SK-N-SH treated with all-trans-retinoic acid at 6 μM for 48 hours (cell line): ENCODE measurements around the gene ARMC2.

Experiments used
- ATAC-seq: fragments of 200-7000 bp; cut with Tn5 transposase; 3 replicates; pipeline ENCODE4 v1.9.1; 2020; ENCODE audit warnings: mild to moderate bottlenecking, moderate library complexity
- ARNTL ChIP-seq: fragments of 450-650 bp; formaldehyde crosslinking; IDR thresholded peaks from 2 replicates; pipeline ENCODE4 v1.5.0; 2020; ENCODE audit warnings: low read depth, mild to moderate bottlenecking, moderate library complexity, borderline replicate concordance
- BACH2 ChIP-seq: fragments of 250-450 bp; sonication (Bioruptor Pico); IDR thresholded peaks from 2 replicates; pipeline ENCODE4 v1.9.0; 2021; ENCODE audit warnings: mild to moderate bottlenecking, borderline replicate concordance
- CSDC2 ChIP-seq: fragments of 250-450 bp; sonication (Bioruptor Pico); IDR thresholded peaks from 2 replicates; pipeline ENCODE4 v1.5.0; 2020; ENCODE audit warnings: mild to moderate bottlenecking, moderate library complexity
- ESRRG ChIP-seq: fragments of 250-450 bp; sonication (Bioruptor Pico); IDR thresholded peaks from 2 replicates; pipeline ENCODE4 v1.6.1; 2021; ENCODE audit warnings: mild to moderate bottlenecking
- GLIS3 ChIP-seq: fragments of 250-450 bp; sonication (Bioruptor Pico); IDR thresholded peaks from 2 replicates; pipeline ENCODE4 v1.5.0; 2020; ENCODE audit warnings: mild to moderate bottlenecking, moderate library complexity
- OSR1 ChIP-seq: fragments of 250-450 bp; sonication (Bioruptor Pico); IDR thresholded peaks from 2 replicates; pipeline ENCODE4 v1.8.0; 2022; ENCODE audit warnings: moderate library complexity, mild to moderate bottlenecking, inconsistent platforms
- PPARA ChIP-seq: fragments of 250-450 bp; sonication (Bioruptor Pico); IDR thresholded peaks from 2 replicates; pipeline ENCODE4 v1.5.0; 2020; ENCODE audit warnings: mild to moderate bottlenecking, borderline replicate concordance
- RARB ChIP-seq: fragments of 250-450 bp; sonication (Bioruptor Pico); IDR thresholded peaks from 2 replicates; pipeline ENCODE4 v1.8.0; 2021; ENCODE audit warnings: mild to moderate bottlenecking, moderate library complexity
- SNAI2 ChIP-seq: fragments of 250-450 bp; sonication (Bioruptor Pico); IDR thresholded peaks from 2 replicates; pipeline ENCODE4 v1.5.0; 2020; ENCODE audit warnings: mild to moderate bottlenecking, moderate library complexity
- TCF4 ChIP-seq: fragments of 250-450 bp; sonication (Bioruptor Pico); IDR thresholded peaks from 2 replicates; pipeline ENCODE4 v1.8.0; 2021; ENCODE audit warnings: mild to moderate bottlenecking, moderate library complexity, borderline replicate concordance
- TOX ChIP-seq: fragments of 250-450 bp; sonication (Bioruptor Pico); IDR thresholded peaks from 2 replicates; pipeline ENCODE4 v1.8.0; 2021; ENCODE audit warnings: mild to moderate bottlenecking, moderate library complexity, borderline replicate concordance
- ZC3H10 ChIP-seq: fragments of 250-450 bp; sonication (Bioruptor Pico); IDR thresholded peaks from 2 replicates; pipeline ENCODE4 v1.5.1; 2021; ENCODE audit warnings: mild to moderate bottlenecking, moderate library complexity
- ZFP3 ChIP-seq: fragments of 250-450 bp; sonication (Bioruptor Pico); IDR thresholded peaks from 2 replicates; pipeline ENCODE4 v1.5.0; 2020; ENCODE audit warnings: mild to moderate bottlenecking, moderate library complexity
- ZNF565 ChIP-seq: fragments of 450-650 bp; formaldehyde crosslinking; conservative IDR thresholded peaks from 2 replicates; pipeline ENCODE4 v1.5.0; 2020; ENCODE audit warnings: low read depth, mild to moderate bottlenecking, moderate library complexity
- ZNF70 ChIP-seq: fragments of 450-650 bp; formaldehyde crosslinking; IDR thresholded peaks from 2 replicates; pipeline ENCODE4 v1.5.0; 2020; ENCODE audit warnings: mild to moderate bottlenecking, moderate library complexity
- ZNF8 ChIP-seq: fragments of 450-650 bp; formaldehyde crosslinking; IDR thresholded peaks from 2 replicates; pipeline ENCODE4 v1.5.0; 2020; ENCODE audit warnings: mild to moderate bottlenecking, moderate library complexity
- TF ChIP-seq, protein P1 (sequence below): fragments of 250-450 bp; sonication (Bioruptor Pico); IDR thresholded peaks from 2 replicates; pipeline ENCODE4 v1.5.0; 2020; ENCODE audit warnings: mild to moderate bottlenecking, moderate library complexity
- TF ChIP-seq, protein P2 (sequence below): fragments of 250-450 bp; sonication (Bioruptor Pico); IDR thresholded peaks from 2 replicates; pipeline ENCODE4 v1.8.0; 2020; ENCODE audit warnings: mild to moderate bottlenecking, moderate library complexity, borderline replicate concordance
- TF ChIP-seq, protein P3 (sequence below): fragments of 250-450 bp; sonication (Bioruptor Pico); IDR thresholded peaks from 2 replicates; pipeline ENCODE4 v1.8.0; 2021; ENCODE audit warnings: low read depth, mild to moderate bottlenecking, moderate library complexity, borderline replicate concordance
- TF ChIP-seq, protein P4 (sequence below): fragments of 250-450 bp; sonication (Bioruptor Pico); IDR thresholded peaks from 2 replicates; pipeline ENCODE4 v1.5.1; 2020; ENCODE audit warnings: low read depth, mild to moderate bottlenecking, moderate library complexity
- TF ChIP-seq, protein P5 (sequence below): fragments of 250-450 bp; sonication (Bioruptor Pico); IDR thresholded peaks from 2 replicates; pipeline ENCODE4 v1.5.1; 2021; ENCODE audit warnings: mild to moderate bottlenecking, moderate library complexity

The ARMC2 gene

GRCh38 chr6:108841377-108841855, 6.8 kb upstream of the ARMC2 start:
- no peak for ATAC-seq
- TF ChIP-seq, protein P1, sequence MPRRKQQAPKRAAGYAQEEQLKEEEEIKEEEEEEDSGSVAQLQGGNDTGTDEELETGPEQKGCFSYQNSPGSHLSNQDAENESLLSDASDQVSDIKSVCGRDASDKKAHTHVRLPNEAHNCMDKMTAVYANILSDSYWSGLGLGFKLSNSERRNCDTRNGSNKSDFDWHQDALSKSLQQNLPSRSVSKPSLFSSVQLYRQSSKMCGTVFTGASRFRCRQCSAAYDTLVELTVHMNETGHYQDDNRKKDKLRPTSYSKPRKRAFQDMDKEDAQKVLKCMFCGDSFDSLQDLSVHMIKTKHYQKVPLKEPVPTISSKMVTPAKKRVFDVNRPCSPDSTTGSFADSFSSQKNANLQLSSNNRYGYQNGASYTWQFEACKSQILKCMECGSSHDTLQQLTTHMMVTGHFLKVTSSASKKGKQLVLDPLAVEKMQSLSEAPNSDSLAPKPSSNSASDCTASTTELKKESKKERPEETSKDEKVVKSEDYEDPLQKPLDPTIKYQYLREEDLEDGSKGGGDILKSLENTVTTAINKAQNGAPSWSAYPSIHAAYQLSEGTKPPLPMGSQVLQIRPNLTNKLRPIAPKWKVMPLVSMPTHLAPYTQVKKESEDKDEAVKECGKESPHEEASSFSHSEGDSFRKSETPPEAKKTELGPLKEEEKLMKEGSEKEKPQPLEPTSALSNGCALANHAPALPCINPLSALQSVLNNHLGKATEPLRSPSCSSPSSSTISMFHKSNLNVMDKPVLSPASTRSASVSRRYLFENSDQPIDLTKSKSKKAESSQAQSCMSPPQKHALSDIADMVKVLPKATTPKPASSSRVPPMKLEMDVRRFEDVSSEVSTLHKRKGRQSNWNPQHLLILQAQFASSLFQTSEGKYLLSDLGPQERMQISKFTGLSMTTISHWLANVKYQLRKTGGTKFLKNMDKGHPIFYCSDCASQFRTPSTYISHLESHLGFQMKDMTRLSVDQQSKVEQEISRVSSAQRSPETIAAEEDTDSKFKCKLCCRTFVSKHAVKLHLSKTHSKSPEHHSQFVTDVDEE: no peak

GRCh38 chr6:108844135-108844534, 4.1 kb upstream of the ARMC2 start:
- TF ChIP-seq TCF4 (CRISPR knock-in tag): no peak
- no peak for TF ChIP-seq CSDC2 (CRISPR knock-in tag)
- TF ChIP-seq RARB (CRISPR knock-in tag): no peak
- TF ChIP-seq ZNF565 (CRISPR knock-in tag): no peak
- no peak for TF ChIP-seq BACH2 (CRISPR knock-in tag)
- TF ChIP-seq, protein P2, sequence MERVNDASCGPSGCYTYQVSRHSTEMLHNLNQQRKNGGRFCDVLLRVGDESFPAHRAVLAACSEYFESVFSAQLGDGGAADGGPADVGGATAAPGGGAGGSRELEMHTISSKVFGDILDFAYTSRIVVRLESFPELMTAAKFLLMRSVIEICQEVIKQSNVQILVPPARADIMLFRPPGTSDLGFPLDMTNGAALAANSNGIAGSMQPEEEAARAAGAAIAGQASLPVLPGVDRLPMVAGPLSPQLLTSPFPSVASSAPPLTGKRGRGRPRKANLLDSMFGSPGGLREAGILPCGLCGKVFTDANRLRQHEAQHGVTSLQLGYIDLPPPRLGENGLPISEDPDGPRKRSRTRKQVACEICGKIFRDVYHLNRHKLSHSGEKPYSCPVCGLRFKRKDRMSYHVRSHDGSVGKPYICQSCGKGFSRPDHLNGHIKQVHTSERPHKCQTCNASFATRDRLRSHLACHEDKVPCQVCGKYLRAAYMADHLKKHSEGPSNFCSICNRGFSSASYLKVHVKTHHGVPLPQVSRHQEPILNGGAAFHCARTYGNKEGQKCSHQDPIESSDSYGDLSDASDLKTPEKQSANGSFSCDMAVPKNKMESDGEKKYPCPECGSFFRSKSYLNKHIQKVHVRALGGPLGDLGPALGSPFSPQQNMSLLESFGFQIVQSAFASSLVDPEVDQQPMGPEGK: no peak
- no peak for TF ChIP-seq TOX
- TF ChIP-seq, protein P3, sequence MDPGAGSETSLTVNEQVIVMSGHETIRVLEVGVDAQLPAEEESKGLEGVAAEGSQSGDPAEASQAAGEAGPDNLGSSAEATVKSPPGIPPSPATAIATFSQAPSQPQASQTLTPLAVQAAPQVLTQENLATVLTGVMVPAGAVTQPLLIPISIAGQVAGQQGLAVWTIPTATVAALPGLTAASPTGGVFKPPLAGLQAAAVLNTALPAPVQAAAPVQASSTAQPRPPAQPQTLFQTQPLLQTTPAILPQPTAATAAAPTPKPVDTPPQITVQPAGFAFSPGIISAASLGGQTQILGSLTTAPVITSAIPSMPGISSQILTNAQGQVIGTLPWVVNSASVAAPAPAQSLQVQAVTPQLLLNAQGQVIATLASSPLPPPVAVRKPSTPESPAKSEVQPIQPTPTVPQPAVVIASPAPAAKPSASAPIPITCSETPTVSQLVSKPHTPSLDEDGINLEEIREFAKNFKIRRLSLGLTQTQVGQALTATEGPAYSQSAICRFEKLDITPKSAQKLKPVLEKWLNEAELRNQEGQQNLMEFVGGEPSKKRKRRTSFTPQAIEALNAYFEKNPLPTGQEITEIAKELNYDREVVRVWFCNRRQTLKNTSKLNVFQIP (CRISPR knock-in tag): no peak
- TF ChIP-seq, protein P4, sequence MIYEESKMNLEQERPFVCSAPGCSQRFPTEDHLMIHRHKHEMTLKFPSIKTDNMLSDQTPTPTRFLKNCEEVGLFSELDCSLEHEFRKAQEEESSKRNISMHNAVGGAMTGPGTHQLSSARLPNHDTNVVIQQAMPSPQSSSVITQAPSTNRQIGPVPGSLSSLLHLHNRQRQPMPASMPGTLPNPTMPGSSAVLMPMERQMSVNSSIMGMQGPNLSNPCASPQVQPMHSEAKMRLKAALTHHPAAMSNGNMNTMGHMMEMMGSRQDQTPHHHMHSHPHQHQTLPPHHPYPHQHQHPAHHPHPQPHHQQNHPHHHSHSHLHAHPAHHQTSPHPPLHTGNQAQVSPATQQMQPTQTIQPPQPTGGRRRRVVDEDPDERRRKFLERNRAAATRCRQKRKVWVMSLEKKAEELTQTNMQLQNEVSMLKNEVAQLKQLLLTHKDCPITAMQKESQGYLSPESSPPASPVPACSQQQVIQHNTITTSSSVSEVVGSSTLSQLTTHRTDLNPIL (CRISPR knock-in tag): no peak
- no peak for TF ChIP-seq GLIS3 (CRISPR knock-in tag)
- no peak for TF ChIP-seq ZNF70 (CRISPR knock-in tag)
- ATAC-seq: no peak

DNA sequence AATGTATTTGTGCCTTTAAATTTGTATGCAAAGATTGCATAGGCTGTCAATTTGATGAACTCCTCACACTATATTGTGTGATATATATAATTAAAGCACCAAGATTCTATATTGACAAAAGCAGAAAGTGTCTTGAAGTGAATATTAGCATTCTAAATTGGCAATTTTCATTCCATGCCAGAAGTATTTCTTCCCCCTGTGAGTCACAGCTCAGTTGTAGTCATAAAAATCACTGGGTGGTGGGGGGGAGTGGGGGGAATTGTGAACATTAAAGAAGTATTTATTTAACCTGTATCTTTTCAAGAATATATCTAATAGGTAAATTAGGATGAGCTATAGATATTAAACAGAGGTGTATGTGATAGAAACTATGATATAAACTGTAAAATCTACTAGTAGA, 3.1 kb upstream of the ARMC2 start:
- TF ChIP-seq PPARA (CRISPR knock-in tag) (no peak), ZC3H10 (CRISPR knock-in tag) (no peak), ARNTL (no peak), ZNF565 (CRISPR knock-in tag) (no peak), ZNF8 (CRISPR knock-in tag) (no peak), CSDC2 (CRISPR knock-in tag) (no peak), TOX (no peak), ZFP3 (CRISPR knock-in tag) (no peak), OSR1 (CRISPR knock-in tag) (no peak), TCF4 (CRISPR knock-in tag) (no peak), ESRRG (CRISPR knock-in tag) (no peak), SNAI2 (CRISPR knock-in tag) (no peak)
- TF ChIP-seq, protein P5, sequence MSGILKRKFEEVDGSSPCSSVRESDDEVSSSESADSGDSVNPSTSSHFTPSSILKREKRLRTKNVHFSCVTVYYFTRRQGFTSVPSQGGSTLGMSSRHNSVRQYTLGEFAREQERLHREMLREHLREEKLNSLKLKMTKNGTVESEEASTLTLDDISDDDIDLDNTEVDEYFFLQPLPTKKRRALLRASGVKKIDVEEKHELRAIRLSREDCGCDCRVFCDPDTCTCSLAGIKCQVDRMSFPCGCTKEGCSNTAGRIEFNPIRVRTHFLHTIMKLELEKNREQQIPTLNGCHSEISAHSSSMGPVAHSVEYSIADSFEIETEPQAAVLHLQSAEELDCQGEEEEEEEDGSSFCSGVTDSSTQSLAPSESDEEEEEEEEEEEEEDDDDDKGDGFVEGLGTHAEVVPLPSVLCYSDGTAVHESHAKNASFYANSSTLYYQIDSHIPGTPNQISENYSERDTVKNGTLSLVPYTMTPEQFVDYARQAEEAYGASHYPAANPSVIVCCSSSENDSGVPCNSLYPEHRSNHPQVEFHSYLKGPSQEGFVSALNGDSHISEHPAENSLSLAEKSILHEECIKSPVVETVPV (CRISPR knock-in tag): no peak
- TF ChIP-seq, protein P1: no peak
- TF ChIP-seq, protein P2: no peak
- TF ChIP-seq, all 23 proteins: peak for 0
- no peak for ATAC-seq
